GM12864 (cell line): ENCODE measurements around the gene CTCF.

Experiments
- DNase-seq: peaks from one replicate; pipeline ENCODE4 v3.0.0-alpha.2; 2011; ENCODE audit warnings: low read depth
- H3K4me3 ChIP-seq: 2 replicates; pipeline ENCODE4 v1.5.1; 2011; ENCODE audit warnings: mild to moderate bottlenecking, low read depth, low read length, control low read depth
- TF ChIP-seq, protein P1 (sequence below): IDR thresholded peaks from 2 replicates; pipeline ENCODE4 v1.5.1; 2011; ENCODE audit warnings: low read depth, mild to moderate bottlenecking, moderate library complexity, low read length, control low read depth, inconsistent platforms; ENCODE audit errors: missing control alignments

The CTCF gene

DNA sequence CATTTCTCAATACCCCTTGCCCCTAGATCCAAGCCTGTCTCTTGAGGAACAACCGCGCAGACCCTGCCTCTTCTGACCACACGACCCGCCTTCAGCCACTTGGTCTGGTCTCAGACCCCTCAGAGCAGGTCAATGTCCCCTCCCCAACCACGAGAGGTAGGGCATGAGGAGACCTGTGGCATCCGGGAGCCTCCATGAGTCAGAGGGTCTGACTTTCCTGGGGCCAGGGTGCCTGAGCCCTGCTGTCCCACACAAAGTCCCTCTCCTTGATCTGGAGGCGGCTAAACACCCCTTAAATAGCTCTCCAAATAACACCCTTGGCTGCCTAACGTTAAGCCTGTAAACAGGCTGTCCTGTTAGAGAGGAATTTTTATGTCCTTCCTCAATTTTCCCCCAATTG lies 87.7 kb downstream of the CTCF start:
- H3K4me3 ChIP-seq = no peak overlapping the region
- no peak for DNase-seq
- TF ChIP-seq, protein P1, sequence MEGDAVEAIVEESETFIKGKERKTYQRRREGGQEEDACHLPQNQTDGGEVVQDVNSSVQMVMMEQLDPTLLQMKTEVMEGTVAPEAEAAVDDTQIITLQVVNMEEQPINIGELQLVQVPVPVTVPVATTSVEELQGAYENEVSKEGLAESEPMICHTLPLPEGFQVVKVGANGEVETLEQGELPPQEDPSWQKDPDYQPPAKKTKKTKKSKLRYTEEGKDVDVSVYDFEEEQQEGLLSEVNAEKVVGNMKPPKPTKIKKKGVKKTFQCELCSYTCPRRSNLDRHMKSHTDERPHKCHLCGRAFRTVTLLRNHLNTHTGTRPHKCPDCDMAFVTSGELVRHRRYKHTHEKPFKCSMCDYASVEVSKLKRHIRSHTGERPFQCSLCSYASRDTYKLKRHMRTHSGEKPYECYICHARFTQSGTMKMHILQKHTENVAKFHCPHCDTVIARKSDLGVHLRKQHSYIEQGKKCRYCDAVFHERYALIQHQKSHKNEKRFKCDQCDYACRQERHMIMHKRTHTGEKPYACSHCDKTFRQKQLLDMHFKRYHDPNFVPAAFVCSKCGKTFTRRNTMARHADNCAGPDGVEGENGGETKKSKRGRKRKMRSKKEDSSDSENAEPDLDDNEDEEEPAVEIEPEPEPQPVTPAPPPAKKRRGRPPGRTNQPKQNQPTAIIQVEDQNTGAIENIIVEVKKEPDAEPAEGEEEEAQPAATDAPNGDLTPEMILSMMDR = no peak

DNA sequence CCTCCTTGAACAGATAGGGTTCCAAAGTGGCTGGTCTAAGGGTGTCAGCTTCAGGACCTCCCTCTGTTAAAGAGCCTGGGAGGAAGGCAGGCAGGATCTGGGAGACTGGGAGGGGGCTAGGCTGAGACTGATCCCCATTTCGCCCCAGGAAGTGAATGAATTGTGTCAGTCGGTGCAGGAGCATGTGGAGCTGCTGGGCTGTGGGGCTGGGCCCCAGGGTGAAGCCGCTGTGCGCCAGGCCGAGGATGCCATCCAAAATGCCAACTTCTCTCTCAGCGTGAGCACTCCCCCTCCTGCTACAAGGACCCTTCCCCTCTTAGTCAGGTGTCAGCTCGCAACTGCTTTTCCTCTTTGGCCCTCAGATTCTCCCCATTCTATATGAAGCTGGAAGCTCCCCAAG lies 88.7 kb downstream of the CTCF start:
- TF ChIP-seq, protein P1 = no peak
- DNase-seq = no peak
- H3K4me3 ChIP-seq = no peak overlapping the region

DNA sequence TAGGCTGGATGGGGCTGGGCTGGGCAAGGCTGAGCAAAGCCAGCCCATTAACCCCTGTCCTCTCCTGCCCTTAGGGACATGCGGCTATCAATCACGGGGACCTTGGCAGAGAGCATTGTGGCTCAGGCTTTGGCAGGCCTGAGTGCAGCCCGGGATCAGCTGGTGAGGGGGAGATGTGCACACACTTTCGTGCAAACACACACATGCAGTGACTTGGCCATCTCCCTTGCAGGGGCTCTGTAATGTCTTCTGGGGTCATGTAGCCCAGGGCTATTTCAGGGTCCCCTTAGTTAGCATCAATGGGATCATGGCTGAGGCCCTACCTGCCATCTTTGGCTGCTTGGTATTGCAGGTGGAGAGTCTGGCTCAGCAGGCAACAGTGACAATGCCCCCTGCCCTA lies 89.5 kb downstream of the CTCF start:
- H3K4me3 ChIP-seq = no peak overlapping the region
- DNase-seq = no peak
- TF ChIP-seq, protein P1 = no peak

DNA sequence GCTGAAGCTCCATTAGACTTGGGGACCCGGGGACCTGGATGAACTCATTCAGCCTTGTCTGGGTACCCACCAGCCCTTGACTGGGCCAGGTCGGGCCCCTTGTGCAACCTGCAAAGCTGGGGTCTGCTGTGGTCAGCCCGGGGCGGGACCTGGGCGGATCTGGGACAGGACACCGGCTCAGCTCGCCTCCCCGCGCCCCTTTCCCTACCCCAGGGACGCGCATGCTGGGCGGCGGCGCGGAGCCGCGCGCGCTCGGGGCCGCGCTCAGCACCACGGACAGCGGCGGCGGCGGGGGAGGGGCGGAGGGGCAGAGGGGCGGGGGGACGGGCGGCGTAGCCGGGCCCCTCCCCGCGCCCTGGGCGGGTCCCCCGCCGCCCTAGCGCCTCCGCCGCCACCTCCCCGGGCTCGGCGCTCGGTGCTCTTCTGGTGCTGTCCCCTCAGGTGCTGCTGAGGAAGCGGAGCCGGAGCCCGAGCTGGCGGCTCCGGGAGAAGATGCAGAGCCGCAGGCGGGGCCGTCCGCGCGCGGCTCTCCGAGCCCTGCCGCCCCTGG lies 90.3 kb downstream of the CTCF start:
- no peak for DNase-seq

GRCh38 chr16:67653128-67653788 lies 90.9 kb downstream of the CTCF start:
- H3K4me3 ChIP-seq = no peak overlapping the region
- TF ChIP-seq, protein P1 = no peak
- no peak for DNase-seq

More for the DNA sequence above, 90.3 kb downstream of the CTCF start:
- H3K4me3 ChIP-seq = no peak overlapping the region
- TF ChIP-seq, protein P1 = no peak

DNA sequence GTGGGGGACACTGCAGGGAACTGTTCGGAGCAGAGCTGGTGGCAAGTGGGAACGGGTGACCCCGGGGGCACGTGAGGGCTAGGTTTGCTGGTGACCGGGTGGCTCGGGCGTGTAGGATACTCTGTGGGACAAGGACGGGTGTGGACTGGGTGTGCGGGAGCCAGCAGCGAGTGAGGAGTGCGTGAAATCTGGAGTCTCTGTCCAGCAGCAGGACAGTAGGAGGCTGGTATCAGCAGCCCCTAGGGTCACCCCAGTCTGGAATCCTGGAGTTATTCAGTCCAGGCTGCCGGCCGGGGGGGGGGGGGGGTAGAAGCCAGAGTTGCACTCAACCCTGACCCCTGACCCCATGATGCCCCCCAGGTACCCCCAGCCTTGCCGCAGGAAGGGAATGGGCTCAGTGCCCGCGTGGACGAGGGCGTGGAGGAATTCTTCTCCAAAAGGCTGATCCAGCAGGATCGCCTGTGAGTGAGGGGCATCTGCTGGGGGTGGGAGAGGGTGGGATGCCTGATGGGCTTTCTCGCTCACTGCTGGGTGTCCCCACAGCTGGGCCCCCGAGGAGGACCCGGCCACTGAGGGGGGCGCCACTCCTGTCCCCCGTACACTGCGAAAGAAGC lies 91.6 kb downstream of the CTCF start:
- TF ChIP-seq, protein P1 = no peak

More for the DNA sequence above, 91.6 kb downstream of the CTCF start:
- H3K4me3 ChIP-seq = no peak overlapping the region
- no peak for DNase-seq
